Measurements from ENCODE around the gene KLHDC1.
"Not testable (repeated sequence)": the region's sequence is repeated elsewhere in the genome, so short reads cannot be mapped to it uniquely, and the experiment has no call there.

- TF ChIP-seq EP300, CTCF, POLR2A, POLR2AphosphoS5 (IDR thresholded peaks at IDR 0.05): not testable (repeated sequence)
These were observed 78.8 kb downstream of the KLHDC1 start for GRCh38 chr14:49771691-49772090.

Measured in suprapubic skin (tissue), 4 donors.